Endothelial cell of umbilical vein (primary cell): ENCODE measurements around the gene C1R. TPM values are rescaled to one million over a fixed set of nuclear protein-coding genes. Genes with fewer than 3 reads are reported as not detected.

ENCODE experiments used
- BruUV-seq: library from RNA; stranded (reverse); fragments of 400-500 nt; replicated peaks from 2 replicates; lab custom pipeline; 2021; lab: Mats Ljungman, UMichigan
- CTCF ChIA-PET: fragments of 300-600, 350-600 bp; sonication (Branson Sonifier 250); formaldehyde crosslinking; loops from one replicate; lab custom pipeline; 2021; ENCODE audit warnings: antibody characterized with exemption, inconsistent platforms; lab: Charles Lee
- POLR2A ChIA-PET: fragments of 300-600, 350-600 bp; sonication (Branson Sonifier 250); formaldehyde crosslinking; loops from one replicate; lab custom pipeline; 2021; ENCODE audit warnings: antibody characterized with exemption, inconsistent platforms; lab: Charles Lee
- DNase-seq: peaks from one replicate; pipeline ENCODE4 v3.0.0-alpha.2; 2011; ENCODE audit warnings: low read depth, low spot score
- FAIRE-seq: peaks from 2 replicates; lab custom pipeline; 2011; peaks lifted over from hg19 to GRCh38; lab: Jason Lieb, UNC
- H2AFZ ChIP-seq: 2 replicates; pipeline ENCODE4 v1.6.0; 2012; ENCODE audit warnings: low read depth, low read length, control low read depth, inconsistent platforms
- H3K27ac ChIP-seq: 2 replicates; pipeline ENCODE4 v1.5.1; 2011; ENCODE audit warnings: low read depth, mild to moderate bottlenecking, control low read depth, low read length, moderate library complexity; ENCODE audit not compliant: insufficient read depth
- H3K27me3 ChIP-seq, 2 experiments: 2 replicates each; pipeline versions ENCODE4 v1.6.0 to v1.6.1; 2011; ENCODE audit warnings: low read length in 2 of 2, mixed read lengths in 1 of 2; ENCODE audit not compliant: control insufficient read depth in 2 of 2, insufficient read depth in 2 of 2
- H3K36me3 ChIP-seq, 2 experiments: 2 replicates in 1 of 2; 3 replicates in 1 of 2; pipeline ENCODE4 v1.5.1; 2011; ENCODE audit warnings: low read length in 2 of 2, mild to moderate bottlenecking in 1 of 2, moderate library complexity in 1 of 2; ENCODE audit not compliant: control insufficient read depth in 2 of 2, insufficient read depth in 2 of 2; ENCODE audit errors: extremely low read depth in 1 of 2
- H3K4me1 ChIP-seq: 3 replicates; pipeline ENCODE4 v1.5.1; 2011; ENCODE audit warnings: mild to moderate bottlenecking, low read length; ENCODE audit not compliant: control insufficient read depth, insufficient read depth; ENCODE audit errors: extremely low read depth
- H3K4me2 ChIP-seq: 2 replicates; pipeline ENCODE4 v1.6.1; 2011; ENCODE audit warnings: low read length, control low read depth, mixed read lengths; ENCODE audit not compliant: insufficient read depth
- H3K4me3 ChIP-seq, 3 experiments: fragments of 200-600 bp in 1 of 3; sonication (generic), shearing (Covaris generic) in 1 of 3; replicated peaks in 1 of 3; 2 replicates each; pipeline ENCODE4 v1.5.1; 2011 to 2016; ENCODE audit warnings: control low read depth in 3 of 3, low read length in 3 of 3, mild to moderate bottlenecking in 2 of 3, inconsistent platforms in 1 of 3, low read depth in 1 of 3, moderate library complexity in 1 of 3; ENCODE audit not compliant: insufficient read depth in 1 of 3
- H3K79me2 ChIP-seq: 2 replicates; pipeline ENCODE4 v1.6.0; 2012; ENCODE audit warnings: low read length, inconsistent platforms; ENCODE audit not compliant: control insufficient read depth, insufficient read depth
- H3K9ac ChIP-seq: replicated peaks from 2 replicates; pipeline ENCODE3; 2011; ENCODE audit warnings: low read length, control low read depth; ENCODE audit not compliant: insufficient read depth; ENCODE audit errors: extremely low read depth
- H3K9me1 ChIP-seq: replicated peaks from 3 replicates; pipeline ENCODE4 v1.6.0; 2011; ENCODE audit warnings: mild to moderate bottlenecking, low read length; ENCODE audit not compliant: control insufficient read depth, insufficient read depth; ENCODE audit errors: extremely low read depth
- H3K9me3 ChIP-seq: replicated peaks from 2 replicates; pipeline ENCODE4 v1.5.1; 2012; ENCODE audit warnings: low read length, inconsistent platforms; ENCODE audit not compliant: control insufficient read depth, insufficient read depth
- H4K20me1 ChIP-seq: replicated peaks from 2 replicates; pipeline ENCODE3; 2011; ENCODE audit warnings: mild to moderate bottlenecking, low read length; ENCODE audit not compliant: control insufficient read depth, insufficient read depth; ENCODE audit errors: extremely low read depth
- CTCF ChIP-seq, 2 donors: IDR thresholded peaks; 1 replicate in 1 of 2; 2 replicates in 1 of 2; pipeline ENCODE4 v1.5.1; 2011; ENCODE audit warnings: low read length in 2 of 2, mild to moderate bottlenecking in 2 of 2, moderate library complexity in 2 of 2, control low read depth in 1 of 2, inconsistent platforms in 1 of 2, low read depth in 1 of 2; ENCODE audit not compliant: insufficient read depth in 1 of 2; ENCODE audit errors: extremely low read depth in 1 of 2
- EZH2 ChIP-seq: IDR thresholded peaks from 2 replicates; pipeline ENCODE4 v1.6.1; 2012; ENCODE audit warnings: borderline replicate concordance, low read depth, mild to moderate bottlenecking, moderate library complexity, low read length, inconsistent platforms; ENCODE audit not compliant: severe bottlenecking
- FOS ChIP-seq: IDR thresholded peaks from 2 replicates; pipeline ENCODE4 v1.6.1; 2011; ENCODE audit warnings: mild to moderate bottlenecking, low read length, moderate library complexity, borderline replicate concordance; ENCODE audit not compliant: insufficient read depth
- GATA2 ChIP-seq: IDR thresholded peaks from 2 replicates; pipeline ENCODE4 v1.7.0; 2011; ENCODE audit warnings: low read depth, mild to moderate bottlenecking, moderate library complexity, mixed read lengths, low read length; ENCODE audit not compliant: insufficient read length, insufficient read depth
- JUN ChIP-seq: IDR thresholded peaks from 2 replicates; pipeline ENCODE4 v1.6.1; 2011; ENCODE audit warnings: borderline replicate concordance, low read depth; ENCODE audit not compliant: insufficient read length, insufficient read depth
- MYC ChIP-seq: IDR thresholded peaks from one replicate; pipeline ENCODE4 v1.6.1; 2011; ENCODE audit warnings: mild to moderate bottlenecking, low read depth, low read length
- POLR2A ChIP-seq: IDR thresholded peaks from 2 replicates; pipeline ENCODE4 v1.6.1; 2012; ENCODE audit warnings: low read depth, mild to moderate bottlenecking, control low read depth, low read length
- POLR2AphosphoS5 ChIP-seq: IDR thresholded peaks from 2 replicates; pipeline ENCODE4 v1.6.1; 2012; ENCODE audit warnings: low read depth, mild to moderate bottlenecking, control low read depth, low read length, moderate library complexity; ENCODE audit not compliant: insufficient read depth
- dilution Hi-C: fragments of 300-500 bp; cut with MboI; formaldehyde crosslinking; loops from one replicate; pipeline ENCODE4 v1.15.0; 2019; ENCODE audit warnings: low sequenced_read_pairs; ENCODE audit not compliant: extremely low pct_ligation_motif_present
- intact Hi-C: fragments of 100-400 bp; cut with micrococcal nuclease; formaldehyde crosslinking; loops from one replicate; pipeline ENCODE4 v1.10.0; 2022
- polyA plus RNA-seq, 4 experiments: library from polyadenylated mRNA; depleted of rRNA in 3 of 4; stranded (reverse) in 3 of 4; unstranded in 1 of 4; fragments of >200 nt; gene quantifications; 2 replicates each; pipeline versions ENCODE4 v1.2.1 to v1.2.3, GENCODE V29; 2011 to 2012; ENCODE audit warnings: missing spikeins in 1 of 4
- total RNA-seq: library from RNA; stranded (reverse); gene quantifications from 2 replicates; pipeline ENCODE4 v1.2.3, GENCODE V29; 2021
- TF ChIP-seq, protein P1 (sequence below): IDR thresholded peaks from 2 replicates; pipeline ENCODE4 v1.6.1; 2011; ENCODE audit not compliant: insufficient read depth, insufficient read length

Gene C1R
- total and polyA plus RNA-seq, 2 donors (not counting 3 experiments of a cell fraction or from before 2014, with no cell fraction given): 3.6 to 5.8 TPM

- dilution Hi-C loops: no loop called here
- POLR2A ChIA-PET: no interaction called here
- CTCF ChIA-PET: interaction anchor here (1.9 kb wide), 1 partner anchor 11 kb away, joined by 7 read pairs; no protein-coding TSS in a partner anchor
Observed at GRCh38 chr12:7102582-7102981, 10.3 kb upstream of the C1R start.

More at GRCh38 chr12:7102582-7102981, 10.3 kb upstream of the C1R start:
- no peaks in the 10 kb centered on the region for H3K4me1 ChIP-seq
- H3K4me3 ChIP-seq: no peak overlapping the region
- DNase-seq (no peak), FAIRE-seq (no peak)
- H3K4me2 ChIP-seq: no peak overlapping the region
- H3K9ac ChIP-seq: no peak overlapping the region
- no peak overlapping the region for H2AFZ ChIP-seq
- H3K79me2 ChIP-seq: no peaks in the 10 kb centered on the region
- TF ChIP-seq POLR2AphosphoS5: no peak
- TF ChIP-seq GATA2: no peak
- no peak for TF ChIP-seq CTCF (IDR thresholded peaks at IDR 0.05; ENCODE audit: extremely low read depth in 1 of 2, insufficient read depth in 1 of 2, low read depth in 1 of 2, low read length in 2 of 2)
- no peak for TF ChIP-seq EZH2
- no peak for TF ChIP-seq POLR2A
- TF ChIP-seq FOS: no peak
- TF ChIP-seq JUN: no peak
- TF ChIP-seq, protein P1, sequence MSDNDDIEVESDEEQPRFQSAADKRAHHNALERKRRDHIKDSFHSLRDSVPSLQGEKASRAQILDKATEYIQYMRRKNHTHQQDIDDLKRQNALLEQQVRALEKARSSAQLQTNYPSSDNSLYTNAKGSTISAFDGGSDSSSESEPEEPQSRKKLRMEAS: no peak
- TF ChIP-seq MYC: no peak
- no TSS peak for BruUV-seq
- H4K20me1 ChIP-seq: no peaks in the 10 kb centered on the region
- intact Hi-C loops: no loop called here
- H3K9me1 ChIP-seq: no peaks in the 10 kb centered on the region
- H3K36me3 ChIP-seq: peaks cover 0 to 1% of the 10 kb centered on the region in 2 experiments
- H3K27ac ChIP-seq: no peak overlapping the region
- no peaks in the 10 kb centered on the region for H3K9me3 ChIP-seq
- no peaks in the 10 kb centered on the region for H3K27me3 ChIP-seq
